DMS 273 treated with DMSO at 0.1 percent for 48 hours (cell line): Measurements from ENCODE around the gene CYBA.
A peak's percentile ranks its signal among the peaks of the same experiment; 100 is the strongest.

Experiments used
- DNase-seq: peaks from one replicate; lab custom pipeline; 2025; lab: John Stamatoyannopoulos, UW

The CYBA gene

DNA sequence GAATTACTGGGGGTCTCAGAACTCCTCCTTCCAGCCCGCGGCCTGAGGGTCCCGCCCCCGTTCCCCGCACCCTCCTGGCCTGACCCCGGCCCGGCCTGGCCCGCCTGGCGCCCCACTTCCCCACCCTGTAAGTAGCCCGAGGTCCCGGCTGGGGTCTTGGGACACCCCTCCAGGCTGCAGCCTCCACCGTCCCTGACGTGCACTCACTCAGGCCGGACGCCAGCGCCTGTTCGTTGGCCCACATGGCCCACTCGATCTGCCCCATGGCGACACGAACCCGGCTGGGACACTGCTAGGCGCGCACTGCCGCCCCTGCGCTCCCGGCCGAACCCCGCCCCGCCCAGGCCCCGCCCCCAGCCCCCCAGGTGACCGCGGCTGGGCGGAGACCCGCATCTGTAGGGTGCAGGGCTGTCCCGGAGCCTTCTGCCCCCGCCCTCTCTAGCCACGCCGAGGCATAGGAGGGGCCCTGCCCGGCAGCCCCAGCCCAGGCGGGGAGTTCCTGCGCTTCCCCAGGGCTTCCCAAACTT is at the start of gene CYBA:
CYBA (minus strand) TSS at position 305 of the 527 bp plus-strand sequence; CDS start at position 265, 40 bp downstream.
- DNase-seq: peak; percentile 38

DNA sequence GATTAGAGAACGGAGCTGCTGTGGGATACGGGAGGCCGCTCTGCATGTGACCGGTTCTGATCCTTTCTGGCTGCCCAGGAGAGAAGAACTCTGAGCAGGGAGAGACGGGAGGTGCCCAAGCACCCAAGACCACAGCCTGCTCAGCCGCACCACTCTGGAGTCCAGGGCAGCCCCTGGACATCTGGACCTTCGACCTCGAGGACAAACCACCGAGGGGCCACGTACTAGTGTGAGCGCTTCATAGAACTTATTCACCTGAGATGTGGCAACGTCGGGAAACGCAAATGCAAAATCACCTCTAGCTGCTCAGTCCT is 49.4 kb upstream of the CYBA start:
- no peak for DNase-seq

DNA sequence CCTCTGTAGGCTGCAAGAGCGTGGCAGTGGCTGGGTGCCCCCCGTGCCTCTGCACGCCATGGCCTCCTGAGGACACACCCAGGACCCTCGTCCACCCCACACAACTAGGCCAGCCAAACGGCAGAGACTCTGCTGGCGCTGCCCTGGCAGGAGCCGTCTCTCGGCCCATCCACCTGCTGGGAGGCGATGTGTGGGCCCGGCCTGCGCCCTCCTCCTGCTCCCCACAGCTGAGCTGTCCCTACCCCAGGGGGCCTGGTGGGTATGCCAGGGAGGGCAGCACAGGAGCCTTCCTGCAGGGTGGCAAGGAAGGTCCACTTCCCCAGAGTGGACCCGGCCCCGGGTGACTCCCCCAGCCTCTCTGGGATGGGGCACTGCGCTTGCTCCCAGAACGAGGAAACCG is 48.3 kb upstream of the CYBA start:
- DNase-seq: no peak

DNA sequence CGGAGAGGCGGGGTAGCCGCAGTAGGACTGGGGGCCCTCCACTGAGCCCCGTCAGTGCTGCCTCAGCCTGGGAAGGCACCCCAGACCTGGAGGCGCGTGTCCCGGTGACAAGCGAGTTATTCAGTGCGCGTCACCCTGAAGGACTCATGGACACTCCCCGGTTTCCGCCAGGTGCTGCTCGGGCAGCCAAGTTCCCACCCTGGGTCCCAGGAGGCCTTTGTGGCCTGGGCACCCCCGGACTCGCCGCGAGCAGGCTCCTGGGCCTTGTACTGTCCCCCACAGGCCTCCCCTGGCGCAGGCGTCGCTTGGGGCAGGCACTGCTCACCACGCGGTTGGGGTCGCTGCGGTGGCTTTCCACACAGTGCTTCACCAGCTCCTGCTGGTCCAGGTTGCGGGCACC is 47.8 kb upstream of the CYBA start:
- DNase-seq: no peak

DNA sequence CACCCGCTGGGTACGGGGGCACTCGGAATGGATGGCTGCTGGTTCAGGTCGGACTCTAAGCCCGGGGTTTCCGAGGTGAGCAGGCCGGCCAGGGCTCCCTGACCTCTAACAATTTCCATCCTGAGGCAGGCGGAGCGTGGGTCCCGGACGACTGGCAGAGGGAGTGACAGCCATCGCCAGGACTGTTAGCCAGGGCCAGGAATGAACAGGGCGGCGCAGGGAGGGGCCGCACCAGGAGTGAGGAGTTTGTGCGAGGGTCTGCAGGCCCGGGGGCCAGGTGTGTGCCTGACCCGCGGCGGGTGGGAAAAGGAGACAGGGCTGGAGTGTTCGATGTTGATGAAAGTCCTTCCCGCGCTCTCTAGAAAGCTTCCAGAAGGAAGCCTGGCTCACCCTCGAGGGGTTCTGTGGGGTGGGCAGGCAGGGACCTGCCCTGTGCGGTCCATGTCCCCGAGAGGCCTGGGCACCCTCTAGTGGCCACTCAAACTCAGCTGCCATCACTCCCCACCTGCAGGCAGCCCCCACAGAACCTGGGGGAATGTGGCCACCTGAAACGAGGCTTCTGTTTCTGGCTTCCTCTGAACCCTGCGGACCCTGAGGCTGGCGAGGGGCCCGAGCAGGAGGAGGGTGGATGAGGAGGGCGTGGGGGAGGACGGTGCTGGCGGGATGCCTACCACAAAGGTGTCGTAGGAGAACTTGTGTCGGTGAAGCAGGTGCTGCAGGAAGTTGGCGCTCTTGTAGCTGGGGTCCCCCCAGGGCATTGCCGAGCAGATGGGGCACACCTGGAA is 47.2 kb upstream of the CYBA start:
- DNase-seq: no peak

DNA sequence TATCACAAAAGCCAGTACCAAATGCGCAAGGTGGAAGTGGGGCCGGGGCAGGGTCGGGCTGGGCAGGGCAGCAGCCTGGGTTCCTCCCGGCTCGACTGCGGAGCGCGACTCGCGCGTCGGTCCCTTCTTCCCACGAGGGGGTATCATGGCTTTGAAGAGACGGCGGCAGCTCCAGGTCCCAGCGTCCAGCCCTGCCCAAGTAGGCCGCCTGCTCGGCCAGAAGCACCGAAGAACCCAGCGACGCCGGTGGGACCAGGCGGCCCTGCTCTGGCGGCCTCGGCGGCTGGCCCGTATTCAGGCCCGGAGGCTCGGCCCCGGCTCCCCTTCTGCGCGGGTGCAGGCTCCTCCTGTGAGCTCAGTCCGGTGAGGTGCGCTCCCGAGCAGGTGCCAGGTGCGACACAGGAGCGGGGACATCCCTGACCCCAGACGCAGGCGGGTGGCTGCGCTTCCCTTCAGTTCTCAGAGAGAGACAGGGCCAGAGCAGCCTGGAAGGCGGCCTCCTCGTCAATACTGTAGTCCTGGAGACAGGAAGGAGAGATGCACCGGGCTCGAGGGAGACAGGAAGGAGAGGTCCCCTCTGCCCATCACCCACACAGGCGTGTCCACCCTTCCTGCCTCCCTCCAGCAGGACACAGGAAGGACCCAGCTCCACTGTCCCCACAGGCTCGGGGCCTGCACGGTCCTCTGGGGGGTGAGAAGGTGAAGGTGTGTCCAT is 46.4 kb upstream of the CYBA start:
- no peak for DNase-seq

DNA sequence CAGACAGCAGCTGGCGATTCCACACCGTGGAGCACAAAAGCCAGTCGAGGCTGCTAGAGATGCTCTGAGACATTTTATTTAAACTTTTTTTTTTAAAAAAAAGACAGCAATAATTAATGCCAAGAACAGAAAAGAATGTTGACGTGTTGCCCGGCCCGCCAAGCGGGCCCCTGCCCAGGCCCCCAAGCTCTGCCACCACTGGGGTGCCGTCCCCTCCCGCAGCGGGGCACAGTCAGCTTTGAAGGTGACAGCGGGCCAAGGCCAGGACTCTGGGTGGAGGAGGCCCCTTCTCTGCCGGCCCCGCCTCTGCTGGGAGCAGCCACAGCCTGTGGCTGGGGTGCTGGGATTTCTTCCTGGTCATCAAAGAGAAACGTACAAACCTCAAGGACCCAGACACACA is 45.6 kb upstream of the CYBA start:
- no peak for DNase-seq

DNA sequence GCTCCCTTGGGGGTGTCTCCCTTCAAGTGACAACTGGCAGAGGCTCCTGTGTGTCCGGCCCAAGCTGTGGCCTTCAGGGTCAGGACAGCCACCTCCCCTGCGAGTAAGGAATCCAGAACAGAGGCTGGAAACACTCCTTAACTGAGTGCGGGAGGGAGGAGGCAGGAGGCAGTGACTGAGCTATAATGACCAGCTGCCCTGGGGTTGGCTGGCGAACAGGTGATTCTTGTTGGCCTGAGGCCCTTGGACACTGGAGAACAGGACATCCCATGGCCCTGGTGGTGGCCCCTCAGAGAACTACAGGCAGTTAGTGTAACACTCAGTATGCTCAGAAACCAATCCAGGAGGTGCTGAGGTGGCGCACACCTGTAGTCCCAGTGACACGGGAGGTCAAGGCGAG is 44.9 kb upstream of the CYBA start:
- no peak for DNase-seq

DNA sequence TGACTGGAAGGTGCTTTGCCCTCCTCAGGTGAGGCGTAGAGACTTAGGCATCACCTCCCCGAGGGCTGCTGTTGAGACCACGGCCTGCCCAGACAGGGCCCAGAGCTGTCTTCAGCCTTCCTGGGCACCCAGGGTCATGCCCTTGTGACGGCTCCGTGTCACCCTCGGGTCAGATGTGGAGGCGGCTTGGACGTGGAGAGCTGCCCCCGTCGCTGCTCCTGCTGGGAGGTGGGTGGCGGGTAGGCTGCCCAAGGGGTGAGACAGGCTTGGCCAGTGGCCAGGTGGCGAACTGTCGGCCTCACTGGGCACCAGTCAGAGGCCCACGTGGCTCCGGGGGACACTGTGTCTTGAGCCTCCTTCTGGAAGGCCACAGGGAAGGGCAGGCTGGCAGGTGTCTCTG is 44.4 kb upstream of the CYBA start:
- no peak for DNase-seq

DNA sequence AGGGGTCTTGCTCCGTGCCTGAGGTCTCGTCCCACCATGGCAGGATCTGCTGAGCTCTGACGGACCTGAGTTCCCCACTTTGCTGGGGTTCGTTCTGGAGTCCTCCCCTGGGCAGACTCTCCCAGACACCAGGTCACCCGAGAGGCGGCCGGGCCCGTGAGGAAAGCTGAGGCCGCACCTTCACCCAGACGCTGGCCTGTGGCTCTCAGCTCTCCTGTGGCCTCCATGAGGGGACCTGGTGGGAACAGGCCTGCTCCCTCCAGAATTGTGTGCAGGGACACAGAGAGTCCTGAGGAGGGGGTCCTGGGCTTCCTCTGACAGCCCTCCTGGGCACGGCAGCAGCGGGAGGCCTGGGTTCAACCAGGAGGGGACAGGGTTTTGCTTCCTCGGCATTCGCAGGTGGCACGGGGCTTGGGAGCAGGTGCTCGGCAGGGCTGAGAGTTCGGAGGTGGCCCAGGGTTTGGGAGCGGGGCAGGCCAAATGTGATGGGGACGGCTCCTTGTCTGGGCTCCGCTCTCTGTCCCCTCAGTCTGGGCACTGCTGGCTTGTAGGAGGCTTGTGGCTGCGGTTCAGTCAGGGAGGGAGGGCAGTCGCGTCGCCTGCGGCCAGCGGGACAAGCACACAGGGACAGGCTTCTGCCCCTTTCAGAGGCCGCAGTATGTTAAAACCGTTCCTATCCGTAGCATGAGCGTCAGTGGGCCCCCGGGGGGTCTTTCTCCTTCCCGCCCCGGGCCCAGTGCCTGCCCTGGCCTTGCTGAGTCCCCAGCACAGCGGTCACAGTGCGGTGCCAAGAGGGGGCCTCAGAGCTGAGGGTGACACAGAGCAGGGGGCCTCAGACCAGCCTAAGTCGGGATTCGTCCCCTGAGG is 43.6 kb upstream of the CYBA start:
- DNase-seq: no peak

DNA sequence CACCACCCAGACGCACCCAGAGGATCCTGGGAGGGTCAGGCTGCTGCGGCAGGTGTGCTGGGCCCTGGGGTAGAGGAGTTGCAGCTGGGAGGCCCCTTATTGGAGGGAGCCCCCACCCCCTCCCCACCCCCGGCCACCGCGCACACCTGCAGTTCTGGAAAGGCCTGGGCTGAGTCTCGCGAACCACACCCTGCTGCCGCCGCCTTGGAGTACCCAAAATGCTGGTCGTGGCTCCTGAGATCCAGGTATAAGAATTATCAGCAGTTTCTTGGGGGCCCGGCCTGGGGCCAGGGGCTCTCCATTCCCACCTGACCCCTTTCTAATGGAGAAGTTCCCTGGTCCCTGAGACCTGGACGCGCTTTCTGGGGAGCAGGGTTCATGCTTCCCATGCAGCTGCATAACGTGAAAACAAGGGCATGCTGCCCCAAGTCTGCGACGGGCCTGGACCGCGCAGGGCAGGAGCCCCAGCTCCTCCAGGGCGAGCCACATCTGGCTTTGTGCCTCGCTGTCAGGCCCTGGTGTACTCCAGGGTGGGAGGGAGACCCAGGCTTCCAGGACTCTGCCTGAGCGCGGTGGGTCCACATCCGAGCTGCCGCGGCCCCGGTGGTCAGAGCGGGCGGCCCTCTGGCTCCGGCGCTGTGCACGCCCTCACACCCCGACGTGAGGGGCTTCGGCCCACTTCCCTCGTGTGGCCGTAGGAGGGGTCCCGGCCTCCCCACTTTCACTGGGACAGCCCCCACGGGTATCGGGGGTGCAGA is 42.7 kb upstream of the CYBA start:
- no peak for DNase-seq

DNA sequence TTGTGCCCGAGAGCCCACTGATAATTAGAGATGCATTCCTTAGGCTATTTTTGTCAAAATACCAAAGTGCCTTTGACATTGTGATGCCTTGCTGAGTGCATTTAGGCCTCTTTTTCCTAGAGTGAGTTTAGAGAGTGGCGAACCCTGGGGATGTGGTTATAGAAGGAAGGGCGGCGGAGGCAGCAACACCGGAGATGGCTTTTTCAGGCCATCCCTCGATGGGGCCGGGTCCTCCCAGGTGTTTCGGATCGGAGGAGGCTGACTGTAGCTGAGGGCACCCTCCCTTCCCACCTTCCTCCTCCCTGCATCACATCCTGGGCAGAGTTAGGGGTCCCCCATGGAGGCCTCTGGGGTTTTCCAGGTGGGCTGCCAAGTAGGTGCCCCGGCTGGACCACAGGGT is 42.0 kb upstream of the CYBA start:
- no peak for DNase-seq

DNA sequence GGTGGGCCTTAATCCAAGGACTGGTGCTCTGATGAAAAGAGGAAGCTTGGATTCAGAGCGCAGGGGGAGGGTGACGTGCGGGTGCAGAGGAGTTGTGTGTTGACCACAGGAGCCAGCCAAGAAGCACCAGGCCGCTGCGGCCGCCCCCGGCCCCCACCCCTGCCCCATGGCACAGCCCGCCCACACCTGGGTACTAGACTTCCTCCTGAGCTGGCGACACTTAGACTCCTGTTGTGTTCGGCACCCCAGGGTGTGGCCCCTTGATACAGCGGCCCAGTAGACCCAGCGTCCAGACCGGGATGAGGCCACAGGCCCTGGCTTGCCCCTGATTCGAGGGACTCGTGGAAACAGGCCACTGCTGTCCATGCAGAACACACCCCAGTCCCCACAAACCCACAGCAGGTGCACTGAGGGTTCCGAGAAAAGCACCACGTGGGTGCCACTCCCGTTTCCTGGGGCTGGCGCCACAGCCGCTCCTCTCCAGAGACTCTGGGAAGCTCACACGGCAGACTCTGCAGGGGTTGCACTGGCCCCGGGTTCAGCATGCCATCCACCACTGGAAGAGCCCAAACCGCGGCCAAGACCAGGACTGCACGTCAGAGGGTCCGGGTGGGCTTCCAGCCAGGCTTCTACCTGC is 41.2 kb upstream of the CYBA start:
- DNase-seq: no peak

DNA sequence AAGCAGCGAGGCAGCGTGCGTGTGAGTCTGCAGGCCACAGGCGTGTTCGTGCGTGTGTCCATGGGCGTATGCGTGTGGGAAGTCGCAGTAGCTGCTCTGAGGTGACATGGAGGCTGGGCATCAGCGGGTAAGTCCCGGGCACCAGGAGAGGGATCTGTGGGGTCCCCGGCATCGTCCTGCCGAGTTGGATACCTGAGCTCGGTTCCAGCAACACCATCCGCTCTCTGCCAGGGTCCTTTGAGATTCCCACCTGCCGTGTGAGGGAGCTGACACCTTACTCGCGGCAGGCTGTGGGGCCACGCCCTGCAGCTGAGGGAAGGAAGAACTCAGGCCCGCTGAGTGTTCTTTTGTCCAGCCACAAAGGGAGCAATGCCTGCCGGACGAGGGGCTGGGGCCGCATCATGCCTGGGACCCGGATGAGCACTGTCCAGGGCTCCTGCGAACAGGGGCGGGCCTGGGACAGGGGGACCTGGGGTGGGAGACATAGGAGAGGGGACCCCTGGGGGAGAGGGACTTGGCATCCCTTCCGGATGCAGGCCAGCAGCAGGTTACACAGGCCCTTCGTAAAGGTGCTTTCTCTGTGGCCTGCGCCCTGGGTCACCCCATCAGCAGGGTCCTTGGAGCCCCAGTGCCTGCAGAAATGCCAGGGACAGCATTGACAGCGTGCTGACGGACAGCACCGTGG is 40.4 kb upstream of the CYBA start:
- no peak for DNase-seq

DNA sequence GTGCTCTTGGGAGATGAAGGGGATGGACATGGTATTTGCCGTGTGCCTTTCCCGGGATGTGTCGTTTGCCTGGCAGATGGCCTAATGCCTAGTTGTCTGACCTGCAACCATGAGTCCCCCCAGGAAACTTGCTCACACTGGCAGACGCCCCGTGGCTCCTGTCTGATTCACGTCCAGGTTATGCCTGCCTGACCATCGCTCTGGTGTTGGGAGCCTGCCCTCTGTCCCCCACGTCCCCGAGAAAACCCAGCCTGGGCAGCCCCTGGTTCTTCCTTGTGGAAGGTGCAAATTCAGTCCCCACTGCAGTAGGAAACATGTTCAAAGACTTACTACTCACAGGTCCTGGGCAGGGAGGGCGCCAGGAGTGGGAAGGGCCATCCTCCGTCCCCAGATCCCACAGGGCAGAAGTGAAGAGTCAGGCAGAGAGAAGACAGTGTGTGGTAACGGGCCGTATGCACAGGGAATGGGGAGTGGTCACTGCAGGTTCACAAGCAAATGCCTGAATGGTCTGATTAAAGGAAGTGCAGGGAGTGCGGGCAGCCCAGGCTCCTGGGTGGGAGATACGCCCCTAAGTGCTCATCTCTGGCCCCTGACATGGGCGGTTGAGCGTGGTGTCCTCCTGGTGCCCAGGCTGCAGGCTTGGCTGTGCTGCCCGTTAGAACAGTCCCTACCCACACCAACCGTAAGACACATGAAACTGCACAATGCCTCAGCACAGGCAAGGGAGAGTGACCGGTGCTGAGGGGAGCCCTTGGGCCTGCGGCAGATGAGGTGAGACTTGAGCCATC is 39.7 kb upstream of the CYBA start:
- DNase-seq: no peak

DNA sequence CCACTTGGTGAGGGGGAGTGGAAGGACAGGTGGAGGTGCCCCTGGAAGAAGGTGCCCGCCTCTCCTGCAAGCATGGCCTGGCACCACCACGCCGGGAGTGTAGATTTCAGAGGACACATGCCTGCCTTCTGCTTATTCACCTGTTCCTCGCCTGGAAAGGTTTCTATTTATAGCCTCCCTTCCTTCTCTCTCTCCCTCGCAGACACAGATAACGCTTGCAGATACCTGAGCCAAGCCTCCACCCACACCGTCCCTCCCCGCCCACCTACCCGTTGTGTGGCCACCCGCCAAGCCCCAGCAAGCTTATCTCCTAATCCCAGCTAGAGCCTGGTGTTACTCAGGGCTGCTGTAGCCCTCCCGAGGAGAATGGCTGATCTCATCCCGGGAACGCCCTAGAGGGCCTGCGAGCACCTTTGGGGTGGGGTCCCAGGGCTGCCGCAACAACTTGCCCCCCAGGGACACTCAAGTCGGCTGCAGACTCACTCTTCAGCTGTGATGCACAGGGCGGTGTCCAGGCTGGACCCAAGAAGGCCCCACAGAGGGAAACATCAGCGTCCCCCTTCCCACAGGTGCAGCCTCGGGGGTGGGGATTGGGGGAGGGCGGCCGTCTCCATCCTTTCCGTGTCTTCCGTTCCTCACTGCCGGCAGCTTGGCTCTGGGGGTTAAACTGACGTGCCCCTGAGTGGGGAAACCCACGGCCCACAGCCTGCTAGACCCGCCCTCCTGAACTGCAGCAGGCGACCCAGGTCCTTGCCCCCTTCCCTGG is 37.3 kb upstream of the CYBA start:
- DNase-seq: no peak

DNA sequence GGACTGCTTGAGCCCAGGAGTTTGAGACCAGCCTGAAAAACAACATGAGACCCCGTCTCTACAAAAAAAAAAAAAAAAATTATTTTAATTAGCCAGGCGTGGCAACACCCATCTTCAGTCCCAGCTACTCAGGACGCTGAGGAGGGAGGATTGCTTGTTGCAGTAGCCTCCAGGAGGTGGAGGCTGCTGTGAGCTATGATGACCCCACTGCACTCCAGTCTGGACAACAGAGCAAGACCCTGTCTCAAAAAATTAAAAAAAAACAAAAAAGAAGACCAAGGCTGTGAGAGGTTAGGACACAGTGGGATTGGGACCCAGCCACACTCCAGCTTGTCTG is 36.8 kb upstream of the CYBA start:
- DNase-seq: no peak

DNA sequence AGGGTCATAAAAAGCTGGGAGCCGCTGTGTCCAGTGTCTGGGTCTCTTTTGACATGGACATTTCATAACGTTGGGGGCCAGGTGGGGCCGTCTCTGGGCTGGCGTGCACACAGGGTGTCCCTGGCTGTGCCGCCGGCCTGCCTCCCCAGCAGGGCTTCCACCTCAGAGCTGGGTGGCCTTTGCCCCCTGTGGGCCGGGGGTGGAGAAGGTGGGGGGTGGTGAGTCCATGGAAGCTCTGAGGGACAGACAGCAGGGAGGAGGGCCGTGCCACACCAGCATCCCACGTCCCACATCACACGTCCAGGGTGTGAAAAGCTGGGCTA is 36.4 kb upstream of the CYBA start:
- DNase-seq: no peak

DNA sequence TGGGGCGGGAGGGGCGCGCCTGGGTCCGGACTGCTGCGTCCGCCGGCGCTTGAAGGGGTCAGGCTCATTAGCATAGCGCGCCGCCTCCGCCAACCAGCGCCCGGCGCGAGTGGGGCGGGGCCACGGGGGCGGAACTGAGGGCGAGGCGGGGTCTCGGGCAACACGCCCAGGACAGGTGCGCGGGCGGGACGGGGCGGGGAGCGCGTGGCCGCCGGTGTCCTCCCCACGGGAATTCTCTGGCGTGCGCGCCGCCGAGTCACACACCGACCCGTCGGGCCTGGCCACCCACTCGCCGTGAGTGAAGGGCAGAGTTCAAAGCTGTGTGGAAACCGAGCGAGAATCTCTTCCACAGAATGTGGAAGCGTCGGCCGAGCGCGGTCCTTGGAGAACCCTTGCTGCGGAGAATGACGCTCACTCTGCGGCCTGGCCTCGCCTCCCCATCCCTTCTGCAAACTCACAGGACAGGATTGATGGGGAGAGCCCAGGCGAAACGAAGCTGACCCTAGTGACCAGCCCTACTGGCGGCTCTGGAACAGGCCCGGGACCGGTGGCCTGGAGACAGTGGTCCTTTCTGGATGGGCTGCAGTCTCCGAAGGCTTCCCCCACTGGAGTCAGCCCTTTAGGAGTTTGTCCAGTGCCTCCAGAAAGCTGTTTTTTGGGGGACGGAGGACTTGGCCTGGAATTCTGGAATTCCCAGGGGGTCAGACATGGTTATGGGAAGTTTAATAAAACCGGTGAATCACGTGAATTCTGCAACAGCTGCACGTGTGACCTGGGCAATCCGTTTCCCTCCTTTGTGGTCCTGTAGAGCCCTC is 35.8 kb upstream of the CYBA start, which contains the start of gene SNAI3:
SNAI3 (minus strand) TSS at position 69 of the 815 bp plus-strand sequence. CDS start 101 bp downstream, outside the sequence.
- no peak for DNase-seq
